Large intestine (tissue), 3 donors: ENCODE results near the gene TMEM145. TPM values are rescaled to one million over a fixed set of nuclear protein-coding genes. Genes with fewer than 3 reads are reported as not detected.

Experiments
- DNase-seq, 2 donors: peaks; one replicate each; pipeline versions ENCODE4 v3.0.0 to v3.0.0-alpha.2; 2013
- H3K27ac ChIP-seq: one replicate; pipeline ENCODE4 v1.5.1; 2013; ENCODE audit warnings: low read length
- H3K27me3 ChIP-seq: 2 replicates; pipeline ENCODE4 v1.6.1; 2013; ENCODE audit warnings: low read length; ENCODE audit not compliant: control insufficient read depth, insufficient read depth
- H3K36me3 ChIP-seq: 2 replicates; pipeline ENCODE4 v1.6.1; 2013; ENCODE audit warnings: low read length; ENCODE audit not compliant: control insufficient read depth, insufficient read depth
- H3K4me1 ChIP-seq: one replicate; pipeline ENCODE4 v1.6.1; 2013; ENCODE audit warnings: low read length; ENCODE audit not compliant: control insufficient read depth, insufficient read depth
- H3K4me3 ChIP-seq: one replicate; pipeline ENCODE4 v1.5.1; 2013; ENCODE audit warnings: low read length
- H3K9me3 ChIP-seq: one replicate; pipeline ENCODE4 v1.6.1; 2013; ENCODE audit warnings: mild to moderate bottlenecking, low read depth, low read length, moderate library complexity; ENCODE audit not compliant: control insufficient read depth
- WGBS: methylation state at CpG from one replicate; pipeline ENCODE4 v1.1.5; 2013; ENCODE audit warnings: low lambda C conversion rate; ENCODE audit not compliant: insufficient coverage; 5-methylcytosine and 5-hydroxymethylcytosine counted together
- polyA plus RNA-seq: library from polyadenylated mRNA; unstranded; fragments of 120-200 nt; gene quantifications from one replicate; pipeline ENCODE4 v1.2.1, GENCODE V29; 2013

TMEM145 gene
- polyA plus RNA-seq, 1 donor: 3.3 TPM

DNA sequence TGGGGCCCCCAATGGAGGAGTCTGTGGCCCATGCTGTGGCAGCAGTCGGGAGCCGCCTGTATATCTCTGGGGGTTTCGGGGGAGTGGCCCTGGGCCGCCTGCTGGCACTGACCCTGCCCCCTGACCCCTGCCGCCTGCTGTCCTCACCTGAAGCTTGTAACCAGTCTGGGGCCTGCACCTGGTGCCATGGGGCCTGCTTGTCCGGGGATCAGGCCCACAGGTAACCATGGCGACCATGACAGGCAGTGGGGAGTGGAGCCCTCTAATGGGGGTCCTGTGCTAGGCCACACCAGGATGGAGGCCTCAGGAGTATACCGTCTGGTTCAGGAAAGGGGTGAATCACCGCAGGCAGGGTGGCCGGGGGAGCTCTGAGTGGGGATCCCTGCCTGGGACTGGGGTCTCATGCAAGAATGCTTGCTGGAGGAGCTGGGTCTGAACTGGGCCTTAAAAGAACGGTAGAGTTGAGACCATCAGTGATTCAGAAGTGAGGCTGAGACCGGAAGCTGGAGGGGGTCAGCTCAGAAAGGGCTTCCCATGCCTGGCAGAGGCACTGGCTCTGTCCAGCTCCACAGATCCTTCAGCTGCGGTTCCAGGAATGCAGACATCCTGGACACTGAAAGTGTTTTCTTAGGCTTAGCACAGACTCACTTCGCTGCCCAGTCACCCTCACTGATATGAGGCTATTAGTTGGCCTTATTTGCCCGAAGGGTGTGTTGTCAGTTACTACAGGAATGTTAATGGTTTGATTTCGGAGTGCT, 47.9 kb downstream of the TMEM145 start:
- Histone ChIP-seq H3K9me3 (peaks cover 10% of the 10 kb centered on the region), H3K4me1 (peaks cover 5% of the 10 kb centered on the region), H3K4me3 (no peak overlapping the region), H3K27me3 (no peaks in the 10 kb centered on the region), H3K36me3 (peaks cover 67% of the 10 kb centered on the region), H3K27ac (no peak overlapping the region)
- no peak for DNase-seq
- WGBS: no CpG with 5 or more reads among the region's 16 CpGs

DNA sequence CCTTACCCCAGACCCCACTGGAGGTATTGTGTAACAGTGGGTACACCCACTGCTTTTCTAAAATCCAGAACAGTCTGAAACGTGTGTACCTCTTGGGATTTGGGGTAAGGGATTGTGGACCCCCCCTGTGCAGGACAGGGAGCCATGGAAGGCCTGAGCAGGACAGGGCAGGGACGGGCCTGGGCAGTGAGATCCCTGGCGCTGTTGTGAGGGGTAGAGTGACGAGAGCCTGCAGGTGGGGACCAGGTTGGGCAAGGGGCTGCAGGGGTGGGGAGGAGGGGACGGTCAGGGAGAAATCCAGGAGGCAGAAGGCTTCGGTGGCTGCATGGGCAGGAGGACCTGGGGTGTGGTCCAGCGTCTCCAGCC, 48.4 kb downstream of the TMEM145 start:
- H3K27me3 ChIP-seq: no peaks in the 10 kb centered on the region
- WGBS: no CpG with 5 or more reads among the region's 7 CpGs
- H3K27ac ChIP-seq: no peak overlapping the region
- H3K4me1 ChIP-seq: peaks cover 5% of the 10 kb centered on the region
- H3K36me3 ChIP-seq: peaks cover 61% of the 10 kb centered on the region
- DNase-seq: no peak
- H3K9me3 ChIP-seq: peaks cover 10% of the 10 kb centered on the region
- H3K4me3 ChIP-seq: no peak overlapping the region

- Histone ChIP-seq H3K27me3 (no peaks in the 10 kb centered on the region), H3K36me3 (peaks cover 53% of the 10 kb centered on the region), H3K9me3 (peaks cover 10% of the 10 kb centered on the region), H3K4me1 (peaks cover 5% of the 10 kb centered on the region), H3K27ac (no peak overlapping the region), H3K4me3 (no peak overlapping the region)
- WGBS: no CpG with 5 or more reads among the region's 14 CpGs
- no peak for DNase-seq
Measured at GRCh38 chr19:42362342-42362741, 49.2 kb downstream of the TMEM145 start.

GRCh38 chr19:42362891-42363440, 49.9 kb downstream of the TMEM145 start:
- no peak for DNase-seq
- no peak overlapping the region for H3K4me3 ChIP-seq
- H3K9me3 ChIP-seq: peaks cover 10% of the 10 kb centered on the region
- WGBS: 100% methylated on average over 2 of the region's 13 CpGs
- no peaks in the 10 kb centered on the region for H3K27me3 ChIP-seq
- peaks cover 1% of the 10 kb centered on the region for H3K4me1 ChIP-seq
- H3K36me3 ChIP-seq: peaks cover 47% of the 10 kb centered on the region
- no peak overlapping the region for H3K27ac ChIP-seq

- Histone ChIP-seq H3K36me3 (peaks cover 42% of the 10 kb centered on the region), H3K27me3 (no peaks in the 10 kb centered on the region), H3K9me3 (peaks cover 10% of the 10 kb centered on the region), H3K27ac (no peak overlapping the region), H3K4me1 (no peaks in the 10 kb centered on the region), H3K4me3 (no peak overlapping the region)
- WGBS: 74% methylated on average over 2 of the region's 17 CpGs
- DNase-seq: no peak
Measured at GRCh38 chr19:42363614-42364346, 50.7 kb downstream of the TMEM145 start.

DNA sequence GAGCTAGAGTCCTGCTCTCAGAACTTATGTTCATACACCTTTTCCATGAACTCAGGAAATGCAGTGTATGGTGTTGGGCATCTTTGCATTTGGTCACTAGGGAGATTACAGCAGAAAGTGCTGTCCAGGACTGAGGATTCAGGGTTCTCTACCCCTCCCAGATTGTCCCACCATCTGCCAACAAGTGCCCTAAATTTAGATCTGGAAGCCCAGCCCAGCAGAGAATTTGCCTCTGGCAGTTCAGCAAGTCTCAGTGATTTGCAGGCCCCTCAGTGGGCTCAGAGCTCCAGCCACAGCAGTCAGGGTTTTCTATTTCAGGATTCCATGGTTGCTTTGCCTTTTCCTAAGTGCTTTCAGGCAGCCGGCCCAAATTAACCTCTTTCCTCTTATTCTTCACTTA, 53.6 kb downstream of the TMEM145 start:
- Histone ChIP-seq H3K36me3 (peaks cover 43% of the 10 kb centered on the region), H3K9me3 (peaks cover 10% of the 10 kb centered on the region), H3K27me3 (no peaks in the 10 kb centered on the region), H3K27ac (no peak overlapping the region), H3K4me1 (peaks cover 4% of the 10 kb centered on the region), H3K4me3 (no peak overlapping the region)
- 86% methylated on average over 1 of the region's 1 CpG for WGBS
- DNase-seq: no peak

DNA sequence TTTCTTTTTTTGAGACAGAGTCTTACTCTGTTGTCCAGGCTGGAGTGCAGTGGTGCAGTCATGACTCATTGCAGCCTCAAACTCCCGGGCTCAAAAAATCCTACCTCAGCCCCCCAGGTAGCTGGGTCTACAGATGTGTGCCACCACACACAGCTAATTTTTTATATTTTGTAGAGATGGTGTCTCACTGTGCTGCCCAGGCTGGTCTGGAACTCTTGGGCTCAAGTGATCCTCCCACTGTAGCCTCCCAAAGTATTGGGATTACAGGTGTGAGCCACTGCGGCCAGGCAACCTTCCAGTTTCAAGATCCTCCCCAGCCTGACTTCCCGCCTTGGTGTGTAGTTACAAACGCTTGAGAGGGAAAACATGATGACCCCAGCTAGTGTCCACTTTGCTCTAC, 54.8 kb downstream of the TMEM145 start:
- H3K36me3 ChIP-seq: peaks cover 39% of the 10 kb centered on the region

DNA sequence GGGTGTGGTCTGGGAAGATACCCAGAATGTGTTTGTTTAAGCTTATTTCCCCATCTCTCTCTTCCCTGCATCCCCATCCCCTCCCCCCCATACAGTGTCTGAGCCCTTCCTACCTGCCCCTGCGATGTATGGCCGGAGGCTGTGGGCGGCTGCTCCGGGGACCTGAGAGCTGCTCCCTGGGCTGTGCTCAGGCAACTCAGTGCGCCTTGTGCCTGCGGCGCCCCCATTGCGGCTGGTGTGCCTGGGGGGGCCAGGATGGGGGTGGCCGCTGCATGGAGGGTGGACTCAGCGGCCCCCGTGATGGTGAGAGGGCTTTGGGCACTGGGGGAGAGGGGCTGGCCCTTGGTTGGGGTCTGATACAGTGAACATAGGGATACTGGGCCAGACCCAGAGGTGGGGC, 55.3 kb downstream of the TMEM145 start:
- no peak overlapping the region for H3K27ac ChIP-seq
- no peaks in the 10 kb centered on the region for H3K9me3 ChIP-seq
- H3K36me3 ChIP-seq: peaks cover 34% of the 10 kb centered on the region
- WGBS: no CpG with 5 or more reads among the region's 11 CpGs
- no peak overlapping the region for H3K4me3 ChIP-seq
- no peaks in the 10 kb centered on the region for H3K27me3 ChIP-seq
- H3K4me1 ChIP-seq: peaks cover 4% of the 10 kb centered on the region
- no peak for DNase-seq

More for the DNA sequence above, 54.8 kb downstream of the TMEM145 start:
- Histone ChIP-seq H3K4me1 (peaks cover 4% of the 10 kb centered on the region), H3K4me3 (no peak overlapping the region), H3K9me3 (peaks cover 4% of the 10 kb centered on the region), H3K27me3 (no peaks in the 10 kb centered on the region), H3K27ac (no peak overlapping the region)
- no CpG with 5 or more reads among the region's 4 CpGs for WGBS
- DNase-seq: no peak

GRCh38 chr19:42368765-42369164, 55.7 kb downstream of the TMEM145 start:
- no peak for DNase-seq
- Histone ChIP-seq H3K4me3 (no peak overlapping the region), H3K9me3 (no peaks in the 10 kb centered on the region), H3K36me3 (peaks cover 31% of the 10 kb centered on the region), H3K4me1 (peaks cover 4% of the 10 kb centered on the region), H3K27ac (no peak overlapping the region), H3K27me3 (no peaks in the 10 kb centered on the region)
- 80% methylated on average over 1 of the region's 15 CpGs for WGBS

- H3K36me3 ChIP-seq: peaks cover 26% of the 10 kb centered on the region
- peaks cover 4% of the 10 kb centered on the region for H3K4me1 ChIP-seq
- H3K27ac ChIP-seq: no peak overlapping the region
- no peak for DNase-seq
- no CpG with 5 or more reads among the region's 27 CpGs for WGBS
- H3K27me3 ChIP-seq: no peaks in the 10 kb centered on the region
- no peak overlapping the region for H3K4me3 ChIP-seq
- H3K9me3 ChIP-seq: no peaks in the 10 kb centered on the region
Measured at GRCh38 chr19:42369433-42370067, 56.4 kb downstream of the TMEM145 start.
